Gastroesophageal sphincter (tissue), 4 donors: ENCODE measurements around the gene ZNF484. TPM values are rescaled to one million over a fixed set of nuclear protein-coding genes. Genes with fewer than 3 reads are reported as not detected.

ENCODE experiments used
- ATAC-seq: fragments of 150-250 bp; one replicate; pipeline ENCODE4 v1.9.1; 2016; ENCODE audit warnings: mild to moderate bottlenecking, moderate library complexity
- H3K27ac ChIP-seq, 4 donors: fragments of 200-600 bp; sonication (generic) in 3 of 4; 1 replicate in 3 of 4; 2 replicates in 1 of 4; pipeline ENCODE4 v1.5.1; 2016 to 2019
- H3K27me3 ChIP-seq: fragments of 200-600 bp; sonication (generic); one replicate; pipeline ENCODE4 v1.5.1; 2019
- H3K36me3 ChIP-seq, 2 donors: fragments of 200-600 bp; sonication (generic); one replicate each; pipeline ENCODE4 v1.5.1; 2019; ENCODE audit warnings: control low read depth in 1 of 2
- H3K4me1 ChIP-seq, 3 donors: fragments of 200-600 bp; sonication (generic); 1 replicate in 2 of 3; 2 replicates in 1 of 3; pipeline ENCODE4 v1.5.1; 2016 to 2019; ENCODE audit warnings: control low read depth in 2 of 3
- H3K4me3 ChIP-seq, 2 donors: fragments of 200-600 bp; sonication (generic); one replicate each; pipeline ENCODE4 v1.5.1; 2019; ENCODE audit warnings: mild to moderate bottlenecking in 1 of 2, moderate library complexity in 1 of 2
- H3K9me3 ChIP-seq, 3 donors: fragments of 200-600 bp; sonication (generic); one replicate each; pipeline ENCODE4 v1.5.1; 2017 to 2019; ENCODE audit warnings: control low read depth in 2 of 3
- EP300 ChIP-seq: sonication (generic); formaldehyde crosslinking; IDR thresholded peaks from one replicate; pipeline ENCODE4 v1.6.1; 2017; ENCODE audit warnings: antibody characterized with exemption, mild to moderate bottlenecking
- POLR2A ChIP-seq, 2 donors: fragments of 450-650 bp; IDR thresholded peaks; one replicate each; pipeline ENCODE4 v1.6.1; 2017; ENCODE audit warnings: antibody characterized with exemption in 2 of 2, mild to moderate bottlenecking in 2 of 2, moderate library complexity in 1 of 2
- POLR2AphosphoS5 ChIP-seq: sonication (generic); formaldehyde crosslinking; IDR thresholded peaks from one replicate; pipeline ENCODE4 v1.6.1; 2017; ENCODE audit warnings: antibody characterized with exemption
- WGBS, 2 donors: methylation state at CpG; one replicate each; pipeline ENCODE4 v1.1.5; 2018; ENCODE audit warnings: low coverage in 1 of 2; 5-methylcytosine and 5-hydroxymethylcytosine counted together
- small RNA-seq, 4 donors: library from RNA; depleted of rRNA; stranded (forward); fragments of <200 nt; gene quantifications; one replicate each; pipeline ENCODE3, GENCODE V24; 2016
- total RNA-seq, 4 donors: library from RNA; depleted of rRNA; stranded (reverse); fragments of >200 nt; gene quantifications; one replicate each; pipeline ENCODE4 v1.1.0, GENCODE V29; 2016
- TF ChIP-seq, protein P1 (sequence below), 4 experiments: fragments of 200-600 bp in 2 of 4; fragments of 450-650 bp in 2 of 4; sonication (generic) in 1 of 4; IDR thresholded peaks; one replicate each; pipeline ENCODE4 v1.5.1; 2017 to 2019; ENCODE audit warnings: antibody characterized with exemption in 4 of 4, mild to moderate bottlenecking in 2 of 4, moderate library complexity in 2 of 4

ZNF484 gene
- total RNA-seq, 4 donors from 2014 or later, result 10.0 to 14.3 (median 13.1) TPM

DNA sequence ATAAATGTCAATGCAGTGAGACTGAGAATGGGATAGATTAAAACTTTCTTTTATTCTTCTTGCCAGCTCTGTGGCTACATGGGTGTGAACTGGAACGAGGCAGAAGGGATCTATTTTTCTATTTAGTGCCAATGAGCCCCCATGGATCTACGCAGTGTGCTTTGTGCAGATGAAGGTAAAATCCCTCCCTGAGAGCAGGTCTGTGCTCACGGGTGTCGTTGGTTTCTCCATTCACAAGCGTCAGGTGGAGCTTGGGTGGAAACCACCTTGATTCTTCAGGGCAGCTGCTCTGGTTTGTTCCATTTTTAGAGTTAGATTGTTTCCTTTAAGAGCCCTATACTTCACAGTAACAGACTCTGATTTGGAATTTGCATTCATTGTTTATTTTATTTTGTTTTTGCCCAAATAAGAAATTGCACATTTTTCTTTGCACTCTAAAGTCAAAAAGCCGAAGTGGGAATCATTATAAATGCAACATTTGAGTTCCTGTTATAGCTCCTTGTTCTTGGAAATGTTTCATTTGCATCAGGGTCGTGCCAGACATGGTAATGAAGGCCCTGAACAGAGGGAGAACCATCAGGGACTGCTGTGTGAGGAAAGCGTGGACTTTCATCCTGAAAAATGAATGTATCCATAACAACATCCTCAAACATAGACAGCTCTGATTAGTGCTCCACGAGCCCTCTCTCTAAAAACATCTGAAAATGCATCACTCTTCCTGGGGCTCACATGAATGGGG, 82.1 kb downstream of the ZNF484 start:
- ATAC-seq, result no peak
- H3K36me3 ChIP-seq, result no peaks in the 10 kb centered on the region
- H3K4me3 ChIP-seq, result no peak overlapping the region
- H3K27ac ChIP-seq, result no peak overlapping the region
- TF ChIP-seq, protein P1, sequence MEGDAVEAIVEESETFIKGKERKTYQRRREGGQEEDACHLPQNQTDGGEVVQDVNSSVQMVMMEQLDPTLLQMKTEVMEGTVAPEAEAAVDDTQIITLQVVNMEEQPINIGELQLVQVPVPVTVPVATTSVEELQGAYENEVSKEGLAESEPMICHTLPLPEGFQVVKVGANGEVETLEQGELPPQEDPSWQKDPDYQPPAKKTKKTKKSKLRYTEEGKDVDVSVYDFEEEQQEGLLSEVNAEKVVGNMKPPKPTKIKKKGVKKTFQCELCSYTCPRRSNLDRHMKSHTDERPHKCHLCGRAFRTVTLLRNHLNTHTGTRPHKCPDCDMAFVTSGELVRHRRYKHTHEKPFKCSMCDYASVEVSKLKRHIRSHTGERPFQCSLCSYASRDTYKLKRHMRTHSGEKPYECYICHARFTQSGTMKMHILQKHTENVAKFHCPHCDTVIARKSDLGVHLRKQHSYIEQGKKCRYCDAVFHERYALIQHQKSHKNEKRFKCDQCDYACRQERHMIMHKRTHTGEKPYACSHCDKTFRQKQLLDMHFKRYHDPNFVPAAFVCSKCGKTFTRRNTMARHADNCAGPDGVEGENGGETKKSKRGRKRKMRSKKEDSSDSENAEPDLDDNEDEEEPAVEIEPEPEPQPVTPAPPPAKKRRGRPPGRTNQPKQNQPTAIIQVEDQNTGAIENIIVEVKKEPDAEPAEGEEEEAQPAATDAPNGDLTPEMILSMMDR (IDR thresholded peaks at IDR 0.05), result no peak
- TF ChIP-seq POLR2A (IDR thresholded peaks at IDR 0.05) (no peak), POLR2AphosphoS5 (no peak), EP300 (no peak)
- H3K9me3 ChIP-seq, result no peaks in the 10 kb centered on the region
- peaks cover 57% of the 10 kb centered on the region for H3K27me3 ChIP-seq
- H3K4me1 ChIP-seq, result peaks cover 0 to 3% (median 0%) of the 10 kb centered on the region in 3 donors
- WGBS, 2 donors, result 42 to 56% methylated on average over 7 to 8 of the region's 9 CpGs

Small RNA genes within 50 kb of the gene (small RNA-seq; reads per million reads assigned to genes)
- gene RNU6-714P, result 0 reads per million in 4 donors

Other genes starting within 250 kb of the ZNF484 start
- gene IPPK, start 207.9 kb downstream of the ZNF484 start, total RNA-seq, result 10 to 100 TPM in 1 of 4 donors, 1 to 10 TPM in 3; 7.2 to 14.1 (median 8.9) TPM
- gene BICD2, start 113.2 kb downstream of the ZNF484 start, total RNA-seq, result 10 to 100 TPM; 42.3 to 75.3 (median 51.8) TPM
- 1 to 10 TPM; 1.7 to 4.2 (median 3.3) TPM for gene FGD3, start 69.5 kb upstream of the ZNF484 start, total RNA-seq
- gene SUSD3, start 180.7 kb upstream of the ZNF484 start, total RNA-seq, result 1 to 10 TPM in 3 of 4 donors, not detected in 1; 1.5 to 4.7 (median 2.1) TPM
- 10 to 100 TPM; 78.5 to 82.2 (median 80.1) TPM for gene CARD19, start 218.2 kb upstream of the ZNF484 start, total RNA-seq